Measurements from ENCODE around the gene SLC16A9. TPM values are rescaled to one million over a fixed set of nuclear protein-coding genes. Genes with fewer than 3 reads are reported as not detected.

The SLC16A9 gene
- total RNA-seq, 2 donors from 2014 or later: 1.6 to 1.8 TPM

- Histone ChIP-seq H3K4me3 (no peak overlapping the region), H3K9me3 (no peaks in the 10 kb centered on the region), H3K36me3 (no peaks in the 10 kb centered on the region), H3K27me3 (replicated peaks; ENCODE audit: insufficient read depth) (no peaks in the 10 kb centered on the region), H3K27ac (no peak overlapping the region), H3K4me1 (ENCODE audit: control insufficient read depth in 1 of 2, low read depth in 2 of 2) (peaks cover 0 to 8% of the 10 kb centered on the region in 2 donors)
- TF ChIP-seq CTCF (IDR thresholded peaks at IDR 0.05): no peak
- ATAC-seq (ENCODE audit: insufficient number of reproducible peaks, low FRiP score, low read depth): no peak
- no peak for DNase-seq (ENCODE audit: low spot score)
Observed at GRCh38 chr10:59611048-59611447, 98.6 kb downstream of the SLC16A9 start.

- no peaks in the 10 kb centered on the region for H3K9me3 ChIP-seq
- H3K4me1 ChIP-seq (ENCODE audit: control insufficient read depth in 1 of 2, low read depth in 2 of 2): peaks cover 0 to 8% of the 10 kb centered on the region in 2 donors
- ATAC-seq (ENCODE audit: insufficient number of reproducible peaks, low FRiP score, low read depth) (no peak), DNase-seq (ENCODE audit: low spot score) (no peak)
- H3K36me3 ChIP-seq: no peaks in the 10 kb centered on the region
- H3K27me3 ChIP-seq (replicated peaks; ENCODE audit: insufficient read depth): no peaks in the 10 kb centered on the region
- no peak overlapping the region for H3K4me3 ChIP-seq
- TF ChIP-seq CTCF (IDR thresholded peaks at IDR 0.05): no peak
- H3K27ac ChIP-seq: no peak overlapping the region
Observed at GRCh38 chr10:59607970-59608369, 101.7 kb downstream of the SLC16A9 start.

GRCh38 chr10:59606551-59606961 is 103.1 kb downstream of the SLC16A9 start:
- ATAC-seq (ENCODE audit: insufficient number of reproducible peaks, low FRiP score, low read depth): no peak
- peaks cover 0 to 8% of the 10 kb centered on the region in 2 donors for H3K4me1 ChIP-seq (ENCODE audit: control insufficient read depth in 1 of 2, low read depth in 2 of 2)
- H3K27ac ChIP-seq: no peak overlapping the region
- TF ChIP-seq CTCF (IDR thresholded peaks at IDR 0.05): no peak
- no peaks in the 10 kb centered on the region for H3K9me3 ChIP-seq
- no peaks in the 10 kb centered on the region for H3K36me3 ChIP-seq
- DNase-seq (ENCODE audit: low spot score): no peak
- no peak overlapping the region for H3K4me3 ChIP-seq
- no peaks in the 10 kb centered on the region for H3K27me3 ChIP-seq (replicated peaks; ENCODE audit: insufficient read depth)

GRCh38 chr10:59601985-59602384 is 107.7 kb downstream of the SLC16A9 start:
- Histone ChIP-seq H3K9me3 (no peaks in the 10 kb centered on the region), H3K36me3 (no peaks in the 10 kb centered on the region), H3K27ac (no peak overlapping the region), H3K4me1 (ENCODE audit: control insufficient read depth in 1 of 2, low read depth in 2 of 2) (no peaks in the 10 kb centered on the region), H3K4me3 (no peak overlapping the region), H3K27me3 (replicated peaks; ENCODE audit: insufficient read depth) (no peaks in the 10 kb centered on the region)
- TF ChIP-seq CTCF (IDR thresholded peaks at IDR 0.05): no peak
- no peak for DNase-seq (ENCODE audit: low spot score)
- ATAC-seq (ENCODE audit: insufficient number of reproducible peaks, low FRiP score, low read depth): no peak

Other genes with a start within 250 kb of the SLC16A9 start
- gene MRLN, start 43.6 kb upstream of the SLC16A9 start, total RNA-seq: not detected
- gene CCDC6, start 196.7 kb upstream of the SLC16A9 start, total RNA-seq: 10 to 100 TPM; 69.3 to 70.9 TPM